Natural killer cell (primary cell): ENCODE results near the gene C1GALT1. TPM values are rescaled to one million over a fixed set of nuclear protein-coding genes. Genes with fewer than 3 reads are reported as not detected.

Source experiments
- ATAC-seq, 3 donors: fragments of 150-1000 bp in 2 of 3; fragments of 200-7000 bp in 1 of 3; cut with Tn5 transposase; 1 replicate in 1 of 3; 2 replicates in 2 of 3; pipeline ENCODE4 v1.10.0; 2021; ENCODE audit warnings: mild to moderate bottlenecking in 2 of 3, moderate library complexity in 2 of 3
- DNase-seq, 2 donors: peaks; one replicate each; pipeline versions ENCODE4 v3.0.0 to v3.0.0-alpha.2; 2013 to 2021; ENCODE audit warnings: mixed read lengths in 1 of 2
- H3K27ac ChIP-seq: one replicate; pipeline ENCODE4 v1.5.1; 2013; ENCODE audit warnings: mild to moderate bottlenecking, low read length
- H3K27me3 ChIP-seq: one replicate; pipeline ENCODE4 v1.6.1; 2013; ENCODE audit warnings: low read length; ENCODE audit not compliant: control insufficient read depth, insufficient read depth
- H3K36me3 ChIP-seq: one replicate; pipeline ENCODE4 v1.6.1; 2013; ENCODE audit warnings: low read length; ENCODE audit not compliant: control insufficient read depth, insufficient read depth
- H3K4me1 ChIP-seq: one replicate; pipeline ENCODE4 v1.6.1; 2013; ENCODE audit warnings: low read length; ENCODE audit not compliant: control insufficient read depth, insufficient read depth
- H3K4me3 ChIP-seq: one replicate; pipeline ENCODE4 v1.5.1; 2013; ENCODE audit warnings: low read length
- H3K9me3 ChIP-seq: one replicate; pipeline ENCODE4 v1.6.1; 2013; ENCODE audit warnings: low read length; ENCODE audit not compliant: control insufficient read depth, insufficient read depth
- H3K27ac Mint-ChIP-seq, 2 donors: one replicate each; pipeline ENCODE4 v1.8.0; 2022; ENCODE audit warnings: mild to moderate bottlenecking in 2 of 2, mixed read lengths in 2 of 2, moderate library complexity in 1 of 2
- H3K27me3 Mint-ChIP-seq, 2 donors: one replicate each; pipeline ENCODE4 v1.8.0; 2022; ENCODE audit warnings: low read depth in 2 of 2, mixed read lengths in 2 of 2
- H3K36me3 Mint-ChIP-seq: one replicate; pipeline ENCODE4 v1.8.0; 2022; ENCODE audit warnings: mixed read lengths
- H3K4me1 Mint-ChIP-seq, 2 donors: one replicate each; pipeline ENCODE4 v1.8.0; 2022; ENCODE audit warnings: mixed read lengths in 2 of 2
- H3K4me3 Mint-ChIP-seq: one replicate; pipeline ENCODE4 v1.8.0; 2022; ENCODE audit warnings: mild to moderate bottlenecking, moderate library complexity, mixed read lengths
- H3K9me3 Mint-ChIP-seq, 2 donors: one replicate each; pipeline ENCODE4 v1.8.0; 2022; ENCODE audit warnings: mixed read lengths in 2 of 2
- CTCF ChIP-seq: fragments of 200-600 bp; IDR thresholded peaks from one replicate; pipeline ENCODE4 v1.8.0; 2022; ENCODE audit warnings: antibody characterized with exemption
- WGBS: methylation state at CpG from one replicate; pipeline ENCODE4 v1.1.7; 2013; ENCODE audit warnings: missing lambda C conversion rate; ENCODE audit not compliant: insufficient coverage; 5-methylcytosine and 5-hydroxymethylcytosine counted together
- intact Hi-C: fragments of 100-400 bp; cut with micrococcal nuclease; formaldehyde crosslinking; loops from one replicate; pipeline ENCODE4 v1.14.2; 2022
- total RNA-seq, 4 donors: library from RNA; stranded (reverse); fragments of 120-200 nt in 1 of 4; gene quantifications; one replicate each; pipeline versions ENCODE4 v1.2.3 to v1.2.4, GENCODE V29; 2013 to 2022

C1GALT1 gene
- total RNA-seq, 3 donors from 2014 or later (not counting 1 experiment from before 2014, with no cell fraction given) = 54.5 to 64.5 (median 63.7) TPM

DNA sequence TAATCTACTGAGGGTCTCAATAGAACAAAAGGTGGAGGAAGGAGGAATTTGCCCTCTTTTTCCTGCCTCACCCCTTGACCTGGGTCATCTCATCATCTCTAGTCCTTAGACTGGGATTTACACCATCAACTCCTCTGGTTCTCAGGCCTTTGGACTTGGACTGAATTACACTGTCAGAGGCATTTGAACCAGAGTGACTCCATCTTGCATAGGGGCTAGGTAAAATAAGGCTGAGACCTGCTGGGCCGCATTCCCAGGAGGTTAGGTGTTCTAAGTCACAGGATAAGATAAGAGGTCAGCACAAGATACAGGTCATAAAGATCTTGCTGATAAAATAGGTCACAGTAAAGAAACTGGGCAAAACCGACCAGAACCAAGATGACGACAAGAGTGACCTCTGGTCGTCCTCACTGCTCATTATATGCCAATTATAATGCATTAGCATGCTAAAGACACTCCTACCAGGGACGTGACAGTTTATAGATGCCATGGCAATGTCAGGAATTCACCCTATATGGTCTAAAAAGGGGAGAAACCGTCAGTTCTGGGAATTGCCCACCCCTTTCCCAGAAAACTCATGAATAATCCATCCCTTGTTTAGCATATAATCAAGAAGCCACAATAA lies 84.0 kb downstream of the C1GALT1 start:
- Histone ChIP-seq H3K27me3 (no peaks in the 10 kb centered on the region), H3K9me3 (no peaks in the 10 kb centered on the region), H3K4me3 (no peak overlapping the region), H3K27ac (no peak overlapping the region), H3K36me3 (no peaks in the 10 kb centered on the region), H3K4me1 (peaks cover 11% of the 10 kb centered on the region)
- Mint-ChIP-seq H3K27me3 (peaks cover 0 to 4% of the 10 kb centered on the region in 2 donors), H3K36me3 (no peaks in the 10 kb centered on the region), H3K9me3 (no peaks in the 10 kb centered on the region), H3K4me1 (peaks cover 25 to 28% of the 10 kb centered on the region in 2 donors), H3K4me3 (no peak overlapping the region), H3K27ac (no peak overlapping the region)
- DNase-seq = no peak
- 74% methylated on average over 6 of the region's 6 CpGs for WGBS
- no peak for TF ChIP-seq CTCF
- no peak for ATAC-seq
- intact Hi-C loops = no loop called here

- H3K27me3 Mint-ChIP-seq = peaks cover 0 to 8% of the 10 kb centered on the region in 2 donors
- ATAC-seq = peak in 1 of 3 donors; percentile 17
- WGBS = 89% methylated on average over 10 of the region's 10 CpGs
- H3K4me3 Mint-ChIP-seq = no peak overlapping the region
- no peaks in the 10 kb centered on the region for H3K27me3 ChIP-seq
- H3K4me3 ChIP-seq = no peak overlapping the region
- no peak overlapping the region for H3K27ac Mint-ChIP-seq
- no peak for DNase-seq
- TF ChIP-seq CTCF = no peak
- no peak overlapping the region for H3K27ac ChIP-seq
- intact Hi-C loops = no loop called here
- no peaks in the 10 kb centered on the region for H3K4me1 ChIP-seq
- no peaks in the 10 kb centered on the region for H3K36me3 Mint-ChIP-seq
- H3K9me3 ChIP-seq = no peaks in the 10 kb centered on the region
- no peaks in the 10 kb centered on the region for H3K9me3 Mint-ChIP-seq
- H3K4me1 Mint-ChIP-seq = peaks cover 1 to 3% of the 10 kb centered on the region in 2 donors
- H3K36me3 ChIP-seq = no peaks in the 10 kb centered on the region
Measured at GRCh38 chr7:7271094-7271874, 88.9 kb downstream of the C1GALT1 start.

- no peak overlapping the region for H3K4me3 ChIP-seq
- no peak for ATAC-seq
- peaks cover 0 to 8% of the 10 kb centered on the region in 2 donors for H3K27me3 Mint-ChIP-seq
- WGBS = no CpG with 5 or more reads among the region's 1 CpG
- no peaks in the 10 kb centered on the region for H3K9me3 Mint-ChIP-seq
- no peaks in the 10 kb centered on the region for H3K27me3 ChIP-seq
- H3K36me3 Mint-ChIP-seq = no peaks in the 10 kb centered on the region
- H3K4me3 Mint-ChIP-seq = no peak overlapping the region
- TF ChIP-seq CTCF = no peak
- no peak overlapping the region for H3K27ac ChIP-seq
- H3K36me3 ChIP-seq = no peaks in the 10 kb centered on the region
- H3K4me1 ChIP-seq = no peaks in the 10 kb centered on the region
- DNase-seq = no peak
- peaks cover 8% of the 10 kb centered on the region in 2 donors for H3K4me1 Mint-ChIP-seq
- H3K27ac Mint-ChIP-seq = no peak overlapping the region
- no peaks in the 10 kb centered on the region for H3K9me3 ChIP-seq
- intact Hi-C loops = no loop called here
Measured at GRCh38 chr7:7272294-7272693, 90.0 kb downstream of the C1GALT1 start.
